Caki2 (cell line): ENCODE results near the gene DPY19L2. TPM values are rescaled to one million over a fixed set of nuclear protein-coding genes. Genes with fewer than 3 reads are reported as not detected.
A peak's percentile ranks its signal among the peaks of the same experiment; 100 is the strongest.
"Not testable (repeated sequence)": the region's sequence is repeated elsewhere in the genome, so short reads cannot be mapped to it uniquely, and the experiment has no call there.

Experiments
- DNase-seq: peaks from one replicate; pipeline ENCODE4 v3.0.0-alpha.2; 2015; ENCODE audit warnings: low read depth
- in situ Hi-C: cut with HindIII; loops from 2 replicates; pipeline ENCODE4 v1.10.0; 2016; ENCODE audit warnings: low sequenced_read_pairs, low pct_unique_long_range_greater_than_20kb, mixed read lengths
- total RNA-seq: library from RNA; depleted of rRNA; stranded (reverse); fragments of >200 nt; shearing (Covaris generic); gene quantifications from 2 replicates; pipeline ENCODE4 v1.2.3, GENCODE V29; 2014; ENCODE audit warnings: low replicate concordance; rRNA removed

The DPY19L2 gene
- total RNA-seq, result 0.70 and 1.1 TPM in 2 replicates

DNA sequence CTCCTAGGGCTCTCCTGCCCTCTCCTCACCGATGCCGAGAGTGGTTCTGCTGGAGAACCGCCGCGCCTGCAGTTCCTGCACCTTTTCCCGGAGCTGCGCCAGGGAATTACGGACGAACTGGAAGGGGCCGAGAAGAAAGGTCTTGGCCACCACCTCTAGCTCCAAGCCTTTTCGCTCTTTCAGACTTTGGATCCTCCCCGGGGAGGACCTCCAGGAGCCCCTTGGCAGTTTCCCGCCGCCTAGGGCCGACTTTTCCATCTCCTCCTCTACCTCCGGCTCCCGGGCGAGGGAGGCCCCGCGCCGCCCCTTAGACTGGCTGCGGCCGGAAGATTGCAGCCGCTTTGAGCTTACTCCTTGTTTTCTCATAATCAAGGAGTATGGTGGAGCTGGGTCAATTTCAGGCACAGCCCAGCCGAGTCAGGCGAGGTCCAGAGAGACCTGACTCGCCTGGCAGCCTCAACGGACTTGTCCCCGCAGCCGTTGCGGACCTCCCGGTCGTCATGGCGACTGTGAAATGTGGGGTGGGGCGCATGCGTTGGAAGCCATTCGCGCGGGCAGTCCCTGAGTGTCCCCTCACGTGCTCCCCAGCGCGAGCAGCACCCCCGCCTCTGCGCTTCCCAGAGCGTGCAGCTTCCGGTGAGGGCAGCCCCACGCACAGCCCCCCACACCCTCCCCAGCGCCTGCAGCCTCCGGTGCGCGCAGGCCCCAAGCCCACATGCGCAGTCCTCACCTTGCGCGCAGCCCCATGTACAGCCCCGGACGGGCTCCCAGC lies at the start of gene DPY19L2:
DPY19L2 (minus strand) TSS at position 466 of the 772 bp plus-strand sequence; CDS start at position 366, 100 bp downstream.
- in situ Hi-C loops, result no loop called here
- DNase-seq, result peak; percentile 84

DNA sequence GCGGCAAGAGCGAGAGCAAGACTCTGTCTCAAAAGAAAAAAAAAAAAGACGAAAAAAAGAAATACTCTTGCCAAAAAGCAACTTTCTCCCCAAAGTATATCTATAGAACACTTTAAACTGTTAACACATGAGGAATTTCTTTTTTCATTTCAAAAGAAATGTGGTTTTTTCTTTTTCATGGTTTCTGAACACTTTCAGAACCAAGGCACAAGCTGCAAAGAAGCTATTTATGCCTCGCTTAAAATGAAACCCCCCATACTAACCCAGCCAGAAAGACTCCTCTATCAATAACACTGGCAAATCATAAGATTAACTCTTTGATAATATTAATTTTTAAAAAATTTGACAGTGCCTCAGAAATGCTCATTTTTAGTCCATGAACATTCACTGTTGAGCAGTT lies 48.6 kb upstream of the DPY19L2 start:
- DNase-seq, in situ Hi-C loops: not testable (repeated sequence)

DNA sequence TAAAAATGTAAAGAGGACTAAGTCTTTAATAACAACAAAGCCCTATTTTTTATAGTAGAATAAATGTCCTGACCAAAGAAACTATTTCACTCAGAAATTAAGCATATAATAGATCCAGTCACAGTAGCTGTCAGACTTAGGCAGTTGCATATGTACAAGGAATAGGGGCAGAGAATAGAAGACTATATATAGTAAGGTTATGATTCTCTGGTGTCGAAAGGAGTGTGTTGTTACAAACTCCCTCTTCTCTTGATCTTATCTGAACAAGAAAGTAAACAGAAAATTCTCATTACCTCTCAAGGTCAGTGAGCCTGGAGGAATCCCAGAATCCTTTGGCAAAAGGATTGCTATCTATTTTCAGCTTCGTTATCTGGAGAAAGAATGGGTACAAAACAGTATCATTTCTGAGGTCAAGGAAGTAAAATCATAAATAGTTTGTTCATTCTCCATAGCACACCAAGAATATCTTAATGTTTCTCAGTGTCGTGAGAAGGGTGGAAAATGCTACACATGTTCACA lies 46.9 kb upstream of the DPY19L2 start:
- in situ Hi-C loops, DNase-seq: not testable (repeated sequence)

DNA sequence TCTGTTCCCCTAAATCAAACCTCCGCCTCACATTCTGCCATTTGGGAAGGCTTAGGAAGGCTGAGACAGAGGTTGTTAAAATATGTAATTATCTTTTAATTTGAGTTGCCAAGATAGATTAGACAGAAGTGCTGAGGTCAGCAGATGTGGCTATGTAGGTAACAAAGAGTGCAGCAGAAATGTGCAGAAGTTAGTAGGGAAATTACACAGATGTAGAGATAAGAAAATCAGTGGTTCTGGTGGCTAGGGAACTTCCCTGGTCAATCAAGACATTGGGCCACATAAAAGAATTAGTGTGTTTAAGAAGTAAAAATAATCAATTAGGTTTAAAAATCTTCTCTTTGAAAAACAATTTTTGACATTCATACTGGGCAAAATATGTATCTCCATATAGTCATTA lies 46.1 kb upstream of the DPY19L2 start:
- DNase-seq, in situ Hi-C loops: not testable (repeated sequence)

DNA sequence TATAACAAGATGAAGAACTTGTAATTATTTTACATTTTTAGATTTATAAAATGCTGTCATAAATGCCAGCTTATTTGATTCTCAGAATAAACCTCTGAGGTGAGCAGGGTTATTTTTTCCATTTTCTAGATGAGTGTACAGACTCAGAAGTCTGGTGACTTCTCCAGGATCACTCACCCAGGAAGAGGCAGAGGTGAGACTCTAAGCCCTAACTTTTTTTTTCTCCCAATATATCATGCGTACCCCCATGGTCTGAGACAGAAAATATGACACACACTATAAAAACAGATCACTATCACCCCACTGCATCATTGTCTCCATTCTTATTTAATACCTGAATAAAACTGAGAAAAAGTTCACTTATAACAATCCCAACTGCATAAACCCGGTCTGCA lies 45.4 kb upstream of the DPY19L2 start:
- DNase-seq, in situ Hi-C loops: not testable (repeated sequence)

DNA sequence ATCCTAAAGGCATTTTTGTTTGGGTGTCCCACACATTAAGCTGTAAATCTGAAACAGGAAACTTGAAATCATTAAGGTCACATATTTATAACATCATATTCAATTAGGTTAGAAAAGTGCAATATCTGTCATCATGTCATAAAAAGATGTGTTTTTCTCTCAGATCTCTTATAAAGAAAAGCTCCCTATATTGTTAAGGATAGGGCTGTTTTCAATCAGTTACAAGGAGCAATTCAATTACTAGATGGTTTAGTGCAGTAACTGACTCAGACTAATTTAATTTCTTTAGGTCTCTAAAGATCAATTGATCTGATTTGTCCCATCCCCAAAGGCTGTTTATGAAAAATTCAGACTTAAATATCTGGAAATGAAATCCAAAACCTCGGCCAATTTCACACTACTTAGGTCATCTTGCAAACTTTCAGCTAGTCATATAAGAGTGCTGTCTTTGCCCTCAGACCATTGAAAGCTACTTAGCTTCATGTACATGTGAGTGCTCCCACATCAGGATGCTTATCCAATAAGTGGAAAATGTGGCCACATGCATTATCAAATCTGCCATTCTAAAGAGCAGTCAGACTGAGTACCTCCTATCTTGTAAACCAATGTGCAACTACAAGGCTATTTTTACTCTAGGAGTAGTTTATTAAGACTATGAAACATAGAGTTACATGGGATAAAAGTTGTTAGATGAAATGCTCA lies 44.8 kb upstream of the DPY19L2 start:
- in situ Hi-C loops, DNase-seq: not testable (repeated sequence)

DNA sequence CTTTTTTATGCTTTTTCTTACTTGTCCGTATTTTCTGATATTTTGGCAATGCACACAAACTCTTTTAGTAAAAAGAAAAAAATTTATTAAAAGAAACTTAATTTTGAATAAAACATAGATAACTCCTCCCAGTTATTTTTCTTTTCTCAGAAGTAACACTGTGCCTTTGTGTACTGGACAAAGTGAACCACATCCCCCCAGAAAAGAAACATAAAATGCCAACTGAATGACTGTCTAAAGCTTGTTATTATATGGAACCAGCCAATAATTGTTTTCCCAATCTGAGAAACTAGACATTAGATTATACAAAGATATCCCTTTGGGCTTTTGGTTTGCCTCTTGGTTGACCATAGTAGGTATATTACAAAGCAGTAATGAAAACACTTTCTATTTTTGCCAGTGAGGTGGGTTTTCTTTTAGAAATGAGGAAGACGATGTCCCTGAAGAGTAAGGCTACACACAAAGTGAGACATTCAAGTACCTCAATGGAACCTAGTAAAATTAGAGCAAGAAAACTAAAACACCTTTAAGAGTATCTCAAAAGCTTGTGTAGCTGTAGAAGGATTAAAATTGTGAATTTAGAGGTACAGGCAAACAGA lies 44.2 kb upstream of the DPY19L2 start:
- in situ Hi-C loops, DNase-seq: not testable (repeated sequence)

DNA sequence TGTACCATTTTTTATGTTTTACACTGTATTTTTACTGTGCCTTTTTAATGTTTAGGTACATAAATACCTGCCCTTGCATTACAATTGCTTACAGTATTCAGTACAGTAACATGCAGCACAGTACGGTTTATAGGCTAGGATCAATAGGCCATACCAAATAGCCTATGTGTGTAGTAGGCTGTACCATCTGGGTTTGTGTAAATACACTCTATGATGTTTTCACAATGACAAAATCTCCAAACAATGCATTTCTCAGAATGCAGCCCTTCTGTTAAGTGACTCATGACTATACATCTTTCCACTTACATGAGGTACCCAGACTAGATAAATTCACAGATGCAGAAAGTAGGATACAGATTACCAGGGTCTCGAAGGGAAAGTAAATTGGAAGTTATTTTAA lies 43.0 kb upstream of the DPY19L2 start:
- DNase-seq, in situ Hi-C loops: not testable (repeated sequence)

DNA sequence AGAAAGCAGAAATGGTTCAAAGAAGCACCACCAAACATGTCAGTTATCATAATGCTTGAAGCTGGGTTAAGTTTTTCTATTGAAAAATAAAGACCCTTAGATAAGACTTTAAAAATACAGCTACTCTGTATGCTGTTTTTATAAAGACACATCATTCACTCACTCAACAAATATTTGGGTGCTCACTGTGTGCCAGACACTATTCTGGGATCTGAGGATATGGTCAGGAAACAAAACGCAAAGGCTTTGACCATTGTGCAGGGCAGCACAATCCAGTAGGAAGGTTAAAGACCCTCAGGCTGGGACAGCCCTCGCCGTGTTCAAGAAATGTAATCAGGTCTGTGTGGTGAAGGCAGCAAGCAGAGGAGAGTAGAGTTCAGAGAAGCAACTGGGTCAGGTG lies 38.0 kb upstream of the DPY19L2 start:
- in situ Hi-C loops, result no loop called here
- DNase-seq, result no peak

DNA sequence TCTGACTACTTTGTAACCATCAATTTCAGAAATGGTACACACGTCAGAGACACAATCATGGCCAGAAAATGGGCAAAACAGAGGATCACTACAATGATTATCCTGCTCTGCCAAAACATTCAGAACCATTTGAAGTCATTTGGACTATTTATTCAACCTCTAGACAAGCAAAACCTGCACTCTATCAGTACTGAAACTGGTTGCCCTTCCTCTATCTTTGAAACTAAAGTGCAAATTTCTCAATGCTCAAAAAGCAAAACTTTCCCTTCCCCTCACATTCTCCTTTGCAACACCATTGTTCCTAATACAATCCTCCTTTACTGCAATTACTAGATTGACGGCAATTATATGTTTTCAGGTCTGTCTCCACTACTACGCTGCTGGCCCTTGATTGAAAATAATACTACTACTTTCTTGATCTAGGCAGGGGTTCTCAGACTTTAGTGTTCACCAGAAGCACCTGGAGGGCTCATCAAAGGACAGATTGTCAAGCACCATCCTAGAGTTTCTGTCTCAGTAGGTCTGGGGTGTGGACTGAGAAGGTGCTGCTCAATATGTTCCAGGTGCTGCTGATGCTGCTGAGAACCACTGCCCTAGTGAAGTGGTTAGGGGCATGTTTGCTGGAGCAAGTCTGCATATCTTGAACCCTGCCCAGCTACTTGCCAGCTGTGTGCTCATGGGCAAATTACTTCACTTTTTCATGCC lies 31.5 kb upstream of the DPY19L2 start:
- in situ Hi-C loops, DNase-seq: not testable (repeated sequence)

DNA sequence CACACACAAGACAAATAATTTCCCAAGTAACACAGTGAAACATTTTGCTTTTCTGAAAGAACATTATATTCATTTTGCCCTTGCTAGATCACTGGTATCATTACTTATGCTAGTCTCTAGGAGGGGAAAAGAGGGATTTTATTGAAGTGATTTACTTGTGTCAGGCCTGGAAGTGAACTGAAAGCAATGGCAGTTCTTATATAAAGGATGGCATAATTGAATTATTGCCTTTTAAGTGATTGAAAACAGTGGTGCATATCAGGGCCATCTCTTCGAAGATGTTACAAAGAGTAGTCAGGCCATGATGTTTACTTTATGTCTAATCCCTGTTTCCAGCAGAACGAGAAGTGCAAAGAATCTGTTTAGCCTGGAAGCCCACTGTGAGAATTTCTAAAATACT lies 30.7 kb upstream of the DPY19L2 start:
- DNase-seq, in situ Hi-C loops: not testable (repeated sequence)

DNA sequence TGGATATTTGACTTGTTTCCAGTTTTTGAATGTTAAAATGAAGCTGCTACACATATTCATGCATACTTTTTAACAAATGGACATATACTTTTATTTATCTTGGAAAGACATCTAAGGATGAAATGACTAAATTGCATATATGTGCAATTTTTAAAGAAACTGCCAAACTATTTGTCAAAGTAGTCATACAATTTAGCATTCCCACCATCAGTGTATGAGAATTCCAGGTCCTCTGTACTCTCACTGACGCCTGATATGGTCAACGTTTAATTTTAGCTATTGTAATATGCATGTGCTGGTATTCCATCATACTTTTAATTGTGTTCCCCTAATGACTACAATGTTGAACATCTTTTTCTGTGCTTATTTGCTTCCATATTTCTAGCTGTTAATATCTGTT lies 22.5 kb upstream of the DPY19L2 start:
- in situ Hi-C loops, DNase-seq: not testable (repeated sequence)

DNA sequence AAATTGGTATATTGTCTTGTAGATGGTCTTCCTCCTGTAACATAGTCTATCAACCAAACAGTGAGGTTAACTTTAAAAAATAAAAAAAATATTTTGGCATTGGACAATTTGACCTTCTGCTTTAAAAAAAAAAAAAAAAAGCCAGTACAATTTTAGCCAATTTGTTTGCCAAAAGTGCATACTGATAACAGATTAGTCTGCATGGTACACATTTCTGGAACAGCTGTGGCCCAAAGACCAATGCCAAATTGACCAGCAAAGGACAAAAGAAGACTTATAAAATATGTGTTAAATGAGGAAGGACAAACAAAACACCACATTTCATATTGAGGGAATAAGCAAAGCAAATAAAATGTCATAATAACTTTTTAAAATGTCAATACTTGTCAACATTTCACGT lies 20.8 kb upstream of the DPY19L2 start:
- DNase-seq, in situ Hi-C loops: not testable (repeated sequence)

DNA sequence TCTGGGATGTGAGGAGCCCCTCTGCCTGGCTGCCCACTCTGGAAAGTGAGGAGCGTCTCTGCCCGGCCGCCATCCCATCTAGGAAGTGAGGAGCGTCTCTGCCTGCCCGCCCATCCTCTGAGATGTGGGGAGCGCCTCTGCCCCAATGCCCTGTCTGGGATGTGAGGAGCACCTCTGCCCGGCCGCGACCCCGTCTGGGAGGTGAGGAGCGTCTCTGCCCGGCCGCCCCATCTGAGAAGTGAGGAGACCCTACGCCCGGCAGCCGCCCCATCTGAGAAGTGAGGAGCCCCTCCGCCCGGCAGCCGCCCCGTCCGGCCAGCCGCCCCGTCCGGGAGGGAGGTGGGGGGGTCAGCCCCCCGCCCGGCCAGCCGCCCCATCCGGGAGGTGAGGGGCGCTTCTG lies 18.3 kb upstream of the DPY19L2 start:
- in situ Hi-C loops, DNase-seq: not testable (repeated sequence)

DNA sequence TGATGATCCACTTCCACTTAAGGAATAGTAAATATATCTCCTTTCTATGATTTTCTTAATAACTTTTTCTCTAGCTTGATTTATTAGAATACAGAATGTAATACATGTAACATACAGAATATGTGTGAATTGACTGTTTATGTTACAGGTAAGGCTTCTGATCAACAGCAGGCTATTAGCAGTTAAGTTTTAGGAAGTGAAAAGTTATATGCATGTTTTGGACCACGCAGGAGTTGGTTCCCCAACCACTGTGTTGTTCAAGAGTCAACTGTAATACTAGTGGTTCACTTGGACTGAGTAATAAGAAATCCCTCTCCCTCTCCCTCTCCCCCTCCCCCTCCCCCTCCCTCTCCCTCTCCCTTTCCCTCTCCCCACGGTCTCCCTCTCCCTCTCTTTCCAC lies 17.5 kb upstream of the DPY19L2 start:
- DNase-seq, in situ Hi-C loops: not testable (repeated sequence)

DNA sequence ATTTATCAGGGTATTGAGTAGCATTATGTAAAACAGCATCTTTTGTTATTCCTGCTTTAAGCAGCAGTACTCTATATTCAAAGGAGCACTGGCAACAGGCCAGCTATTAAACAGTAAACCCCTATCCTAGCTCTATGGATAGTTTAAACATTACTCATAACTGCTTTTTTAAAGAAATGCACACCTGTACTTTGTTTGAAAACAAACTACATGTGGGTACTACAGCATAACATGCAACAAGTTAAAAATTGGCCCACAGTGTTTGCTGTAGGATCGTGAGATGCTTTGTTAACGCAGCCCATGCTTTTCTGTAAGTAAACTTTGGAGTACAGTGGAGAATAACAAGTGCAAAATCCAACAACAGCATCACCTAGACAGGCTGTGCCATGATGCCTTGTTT lies 14.3 kb upstream of the DPY19L2 start:
- in situ Hi-C loops, result not testable (repeated sequence)

DNA sequence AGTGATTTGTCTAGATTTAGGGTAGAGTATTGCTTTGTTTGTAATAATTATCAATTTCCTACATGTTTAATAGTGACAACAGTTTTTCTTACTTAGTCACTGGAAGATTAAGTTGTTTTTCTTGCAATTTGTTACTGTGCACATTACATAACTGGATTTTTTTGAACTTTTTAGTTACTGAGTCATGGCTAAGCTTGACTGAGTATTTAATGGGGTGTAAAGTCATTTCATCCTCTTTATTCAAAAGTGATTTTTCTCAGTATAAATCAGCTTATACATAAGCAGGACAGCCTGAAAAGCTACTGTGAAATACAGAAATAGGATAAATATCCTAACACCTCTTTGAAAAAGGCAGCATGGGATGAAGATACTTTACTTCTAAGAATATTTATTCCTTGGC lies 12.5 kb upstream of the DPY19L2 start:
- in situ Hi-C loops, result not testable (repeated sequence)
- peak; percentile 65 for DNase-seq

More for the DNA sequence above, 14.3 kb upstream of the DPY19L2 start:
- DNase-seq, result peak; percentile 22

DNA sequence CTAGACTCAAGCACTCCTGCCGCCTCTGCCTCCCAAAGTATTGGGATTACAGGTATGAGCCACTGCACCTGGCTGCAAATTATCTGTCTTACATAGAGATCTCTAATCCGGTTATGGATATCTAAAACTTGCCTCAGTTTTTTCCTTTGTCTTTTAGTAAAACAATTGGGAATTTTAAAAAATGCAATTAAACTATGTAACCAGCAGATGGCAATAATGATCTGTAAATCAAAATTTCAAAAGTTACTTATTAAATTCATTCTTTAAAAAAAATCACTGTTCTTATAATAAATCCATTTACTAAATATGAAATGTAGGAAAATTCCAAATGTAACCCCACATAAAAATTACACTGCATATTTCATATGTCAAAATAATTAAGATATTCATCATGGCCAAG lies 4.3 kb upstream of the DPY19L2 start:
- DNase-seq, in situ Hi-C loops: not testable (repeated sequence)
